Peyer's patch (tissue), 4 donors: Measurements from ENCODE around the gene ACACA.

Source experiments
- POLR2A ChIP-seq, 2 donors: fragments of 450-650 bp; IDR thresholded peaks; one replicate each; pipeline ENCODE4 v1.5.1; 2017; ENCODE audit warnings: antibody characterized with exemption in 2 of 2, mild to moderate bottlenecking in 2 of 2, moderate library complexity in 2 of 2
- TF ChIP-seq, protein P1 (sequence below), 6 experiments: fragments of 450-650 bp in 4 of 6; fragments of 200-600 bp in 2 of 6; sonication (generic) in 1 of 6; IDR thresholded peaks; one replicate each; pipeline ENCODE4 v1.5.1; 2017 to 2019; ENCODE audit warnings: antibody characterized with exemption in 6 of 6, mild to moderate bottlenecking in 3 of 6, moderate library complexity in 1 of 6

- TF ChIP-seq POLR2A (IDR thresholded peaks at IDR 0.05), result no peak
- TF ChIP-seq, protein P1, sequence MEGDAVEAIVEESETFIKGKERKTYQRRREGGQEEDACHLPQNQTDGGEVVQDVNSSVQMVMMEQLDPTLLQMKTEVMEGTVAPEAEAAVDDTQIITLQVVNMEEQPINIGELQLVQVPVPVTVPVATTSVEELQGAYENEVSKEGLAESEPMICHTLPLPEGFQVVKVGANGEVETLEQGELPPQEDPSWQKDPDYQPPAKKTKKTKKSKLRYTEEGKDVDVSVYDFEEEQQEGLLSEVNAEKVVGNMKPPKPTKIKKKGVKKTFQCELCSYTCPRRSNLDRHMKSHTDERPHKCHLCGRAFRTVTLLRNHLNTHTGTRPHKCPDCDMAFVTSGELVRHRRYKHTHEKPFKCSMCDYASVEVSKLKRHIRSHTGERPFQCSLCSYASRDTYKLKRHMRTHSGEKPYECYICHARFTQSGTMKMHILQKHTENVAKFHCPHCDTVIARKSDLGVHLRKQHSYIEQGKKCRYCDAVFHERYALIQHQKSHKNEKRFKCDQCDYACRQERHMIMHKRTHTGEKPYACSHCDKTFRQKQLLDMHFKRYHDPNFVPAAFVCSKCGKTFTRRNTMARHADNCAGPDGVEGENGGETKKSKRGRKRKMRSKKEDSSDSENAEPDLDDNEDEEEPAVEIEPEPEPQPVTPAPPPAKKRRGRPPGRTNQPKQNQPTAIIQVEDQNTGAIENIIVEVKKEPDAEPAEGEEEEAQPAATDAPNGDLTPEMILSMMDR (IDR thresholded peaks at IDR 0.05), result peak in 1 of 6 experiments; percentile 9
Measured at GRCh38 chr17:37386462-37386861, 20.2 kb downstream of the ACACA start.
